BJ (cell line): ENCODE results near the gene GPR55. TPM values are rescaled to one million over a fixed set of nuclear protein-coding genes. Genes with fewer than 3 reads are reported as not detected.

Experiments used
- CTCF ChIA-PET: fragments of 350-600 bp; formaldehyde crosslinking; extraction: SDS; loops from one replicate; lab custom pipeline; 2021; ENCODE audit warnings: antibody characterized with exemption, inconsistent platforms; lab: Yijun Ruan, JAX
- POLR2A ChIA-PET: fragments of 300-600 bp; sonication (Branson Sonifier 250); formaldehyde crosslinking; extraction: SDS; loops from one replicate; lab custom pipeline; 2021; ENCODE audit warnings: antibody characterized with exemption; lab: Charles Lee
- DNase-seq: peaks from one replicate; pipeline ENCODE4 v3.0.0-alpha.2; 2011; ENCODE audit warnings: low read depth
- H3K27me3 ChIP-seq: 2 replicates; pipeline ENCODE4 v1.6.0; 2011; ENCODE audit warnings: low read length; ENCODE audit not compliant: control insufficient read depth, insufficient read depth
- H3K36me3 ChIP-seq: 2 replicates; pipeline ENCODE4 v1.5.1; 2011; ENCODE audit warnings: low read length; ENCODE audit not compliant: control insufficient read depth, insufficient read depth
- H3K4me3 ChIP-seq: 2 replicates; pipeline ENCODE4 v1.5.1; 2011; ENCODE audit warnings: low read depth, mild to moderate bottlenecking, control low read depth, low read length
- polyA minus RNA-seq: library from RNA; depleted of rRNA, polyadenylated mRNA; stranded (reverse); fragments of >200 nt; gene quantifications from 2 replicates; pipeline ENCODE4 v1.2.3, GENCODE V29; 2011; rRNA and poly(A)+ RNA removed
- polyA plus RNA-seq: library from polyadenylated mRNA; depleted of rRNA; stranded (reverse); fragments of >200 nt; gene quantifications from 2 replicates; pipeline ENCODE4 v1.2.3, GENCODE V29; 2011; rRNA removed
- TF ChIP-seq, protein P1 (sequence below): IDR thresholded peaks from 2 replicates; pipeline ENCODE4 v1.5.1; 2011; ENCODE audit warnings: low read depth, mild to moderate bottlenecking, control low read depth, inconsistent platforms, low read length, moderate library complexity; ENCODE audit not compliant: insufficient read depth

The GPR55 gene, protein sequence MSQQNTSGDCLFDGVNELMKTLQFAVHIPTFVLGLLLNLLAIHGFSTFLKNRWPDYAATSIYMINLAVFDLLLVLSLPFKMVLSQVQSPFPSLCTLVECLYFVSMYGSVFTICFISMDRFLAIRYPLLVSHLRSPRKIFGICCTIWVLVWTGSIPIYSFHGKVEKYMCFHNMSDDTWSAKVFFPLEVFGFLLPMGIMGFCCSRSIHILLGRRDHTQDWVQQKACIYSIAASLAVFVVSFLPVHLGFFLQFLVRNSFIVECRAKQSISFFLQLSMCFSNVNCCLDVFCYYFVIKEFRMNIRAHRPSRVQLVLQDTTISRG
- polyA plus RNA-seq (not detected in 2 replicates), polyA minus RNA-seq (not detected in 2 replicates)

DNA sequence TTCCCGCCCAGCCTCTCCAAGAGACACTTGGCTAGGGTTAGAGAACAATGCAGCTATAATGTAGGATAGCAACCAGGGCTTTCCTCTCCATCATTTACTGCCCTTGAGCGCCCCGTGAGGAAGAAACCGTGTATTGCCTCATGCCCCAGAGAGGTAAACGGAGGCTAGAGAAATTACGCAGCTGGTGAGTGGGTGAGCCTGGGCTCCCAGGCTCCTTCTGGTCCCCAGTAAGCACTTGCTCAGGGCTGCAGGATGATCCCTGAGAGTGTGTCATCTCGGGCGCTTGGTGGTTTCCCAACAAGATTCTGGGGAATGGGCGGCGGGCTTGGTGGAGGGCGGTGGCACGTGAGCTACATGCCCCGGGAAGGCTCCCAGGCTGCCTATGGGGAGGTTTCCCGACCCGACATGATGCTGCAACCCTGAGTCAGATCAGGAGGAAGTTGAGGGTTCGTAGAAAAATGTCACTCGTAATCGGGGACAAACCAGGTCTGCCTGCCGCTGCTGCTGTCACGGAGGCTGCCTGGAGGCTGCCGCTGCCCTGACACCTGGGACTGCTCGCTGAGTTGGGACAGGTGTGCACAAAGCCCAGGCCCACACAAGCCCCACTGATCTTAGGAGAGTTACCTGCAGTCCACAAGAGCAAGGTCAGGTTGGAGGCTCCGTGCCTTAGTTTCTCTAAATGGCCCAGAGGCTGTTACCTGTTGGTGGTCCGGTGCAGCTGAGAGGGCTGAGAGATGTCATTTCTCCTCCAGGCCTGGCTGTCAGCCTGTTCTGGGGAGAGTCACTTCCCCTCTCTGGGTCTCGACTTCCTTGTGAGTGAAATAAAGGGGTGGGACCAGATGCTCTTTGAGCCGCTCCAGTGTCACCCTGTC lies at the start of gene GPR55:
TSS of gene GPR55 (minus strand) at position 773 of the 872 bp plus-strand sequence. CDS start 14,280 bp downstream, outside the sequence.
- Histone ChIP-seq H3K27me3 (peaks cover 9% of the 10 kb centered on the region), H3K36me3 (no peaks in the 10 kb centered on the region), H3K4me3 (no peak within 1 kb of the TSS)
- ChIA-PET CTCF (interaction anchor here (0.8 to 0.9 kb wide), 2 partner anchors 8 to 26 kb away, joined by 3 to 5 read pairs; no protein-coding TSS in a partner anchor), POLR2A (no interaction called here)
- DNase-seq: no peak
- TF ChIP-seq, protein P1, sequence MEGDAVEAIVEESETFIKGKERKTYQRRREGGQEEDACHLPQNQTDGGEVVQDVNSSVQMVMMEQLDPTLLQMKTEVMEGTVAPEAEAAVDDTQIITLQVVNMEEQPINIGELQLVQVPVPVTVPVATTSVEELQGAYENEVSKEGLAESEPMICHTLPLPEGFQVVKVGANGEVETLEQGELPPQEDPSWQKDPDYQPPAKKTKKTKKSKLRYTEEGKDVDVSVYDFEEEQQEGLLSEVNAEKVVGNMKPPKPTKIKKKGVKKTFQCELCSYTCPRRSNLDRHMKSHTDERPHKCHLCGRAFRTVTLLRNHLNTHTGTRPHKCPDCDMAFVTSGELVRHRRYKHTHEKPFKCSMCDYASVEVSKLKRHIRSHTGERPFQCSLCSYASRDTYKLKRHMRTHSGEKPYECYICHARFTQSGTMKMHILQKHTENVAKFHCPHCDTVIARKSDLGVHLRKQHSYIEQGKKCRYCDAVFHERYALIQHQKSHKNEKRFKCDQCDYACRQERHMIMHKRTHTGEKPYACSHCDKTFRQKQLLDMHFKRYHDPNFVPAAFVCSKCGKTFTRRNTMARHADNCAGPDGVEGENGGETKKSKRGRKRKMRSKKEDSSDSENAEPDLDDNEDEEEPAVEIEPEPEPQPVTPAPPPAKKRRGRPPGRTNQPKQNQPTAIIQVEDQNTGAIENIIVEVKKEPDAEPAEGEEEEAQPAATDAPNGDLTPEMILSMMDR: 0 out of 2 replicates have a peak, but pooled peaks have one; percentile 9

DNA sequence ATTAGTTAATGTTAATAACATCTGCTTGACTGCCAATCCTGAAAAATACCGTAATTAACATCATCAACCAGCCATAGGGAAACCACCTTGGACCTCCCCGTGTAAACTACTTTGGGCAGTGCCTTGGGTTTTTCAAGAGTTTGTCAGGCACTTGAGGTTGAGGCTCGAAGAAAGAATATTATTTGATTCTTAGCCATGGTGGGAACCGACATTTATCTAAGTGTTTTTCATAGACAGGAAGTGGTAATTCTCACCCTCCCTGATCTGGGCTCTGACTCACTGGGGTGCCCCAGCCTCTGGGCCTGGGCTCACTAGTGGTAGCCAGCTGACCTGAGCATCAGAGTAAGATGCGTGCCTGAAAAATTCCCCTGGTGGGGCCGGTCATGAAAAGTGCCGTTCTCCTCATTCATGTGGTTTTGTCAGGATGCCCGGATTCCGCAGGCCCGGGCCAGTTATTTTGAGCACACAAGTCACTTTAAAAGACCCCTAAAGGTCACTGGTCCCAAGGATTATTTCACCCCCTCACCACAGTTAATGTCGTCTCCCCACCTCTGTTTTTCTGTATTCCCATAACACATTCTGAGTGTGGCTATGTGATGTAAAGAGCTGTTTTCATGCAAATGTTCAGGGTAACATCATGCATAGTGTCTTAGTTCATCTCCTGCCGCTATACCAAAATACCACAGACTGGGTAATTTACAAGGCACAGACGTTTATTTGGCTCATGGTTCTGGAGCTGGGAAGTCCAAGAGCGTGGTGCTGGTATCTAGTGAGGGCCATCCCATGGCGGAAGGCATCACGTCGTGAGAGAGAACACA lies 49.3 kb upstream of the GPR55 start:
- POLR2A ChIA-PET: no interaction called here
- Histone ChIP-seq H3K27me3 (peaks cover 2% of the 10 kb centered on the region; the same call in 1 of the 2 replicates), H3K36me3 (no peaks in the 10 kb centered on the region), H3K4me3 (no peak overlapping the region)
- CTCF ChIA-PET: interaction anchor here (0.9 to 1.3 kb wide), 2 partner anchors 9 to 14 kb away, joined by 3 to 4 read pairs; no protein-coding TSS in a partner anchor
- TF ChIP-seq, protein P1: no peak
- no peak for DNase-seq

DNA sequence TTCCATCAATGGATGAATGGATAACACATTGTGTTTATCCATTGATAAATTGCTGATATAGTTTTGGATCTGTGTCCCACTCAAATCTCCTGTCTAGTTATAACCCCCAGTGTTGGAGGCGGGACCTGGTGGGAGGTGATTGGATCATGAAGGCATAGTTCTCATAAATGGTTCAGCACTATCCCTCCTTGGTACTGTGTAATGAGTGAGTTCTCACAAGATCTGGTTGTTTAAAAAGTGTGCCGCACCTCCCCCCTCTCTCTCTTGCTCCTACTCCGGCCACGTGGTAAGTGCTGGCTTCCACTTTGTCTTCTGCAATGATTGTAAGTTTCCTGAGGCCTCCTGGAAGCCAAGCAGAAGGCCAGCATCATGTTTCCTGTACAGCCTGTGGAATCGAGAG lies 47.0 kb upstream of the GPR55 start:
- CTCF ChIA-PET: no interaction called here
- TF ChIP-seq, protein P1: no peak
- no peak for DNase-seq
- POLR2A ChIA-PET: no interaction called here
- Histone ChIP-seq H3K4me3 (no peak overlapping the region), H3K36me3 (no peaks in the 10 kb centered on the region), H3K27me3 (peaks cover 2% of the 10 kb centered on the region; the same call in 1 of the 2 replicates)

DNA sequence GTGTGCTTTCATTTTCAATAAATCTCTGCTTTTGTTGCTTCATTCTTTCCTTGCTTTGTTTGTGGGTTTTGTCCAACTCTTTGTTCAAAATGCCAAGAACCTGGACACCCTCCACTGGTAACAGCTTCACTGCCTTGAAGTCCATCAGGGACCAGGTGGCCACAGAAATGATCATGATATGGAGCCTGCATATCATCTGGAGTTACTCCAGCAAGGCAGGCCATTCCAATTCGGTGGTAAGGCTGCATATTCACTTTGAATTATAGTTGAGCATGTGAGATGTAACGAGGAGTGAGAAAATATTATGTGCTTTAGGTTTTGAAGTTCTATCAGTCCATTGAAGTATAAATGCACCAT lies 44.6 kb upstream of the GPR55 start:
- ChIA-PET CTCF (interaction anchor here (1.7 kb wide), 1 partner anchor 18 kb away, joined by 5 read pairs; no protein-coding TSS in a partner anchor), POLR2A (no interaction called here)
- TF ChIP-seq, protein P1: no peak
- H3K27me3 ChIP-seq: no peaks in the 10 kb centered on the region
- DNase-seq: no peak
- H3K36me3 ChIP-seq: no peaks in the 10 kb centered on the region
- H3K4me3 ChIP-seq: no peak overlapping the region
